22Rv1 (cell line): ENCODE data around the gene ASAP2.

Experiments used
- H3K27ac ChIP-seq: fragments of 450-650 bp; 2 replicates; pipeline ENCODE4 v1.5.1; 2017
- CTCF ChIP-seq: fragments of 450-650 bp; IDR thresholded peaks from 2 replicates; pipeline ENCODE4 v1.5.1; 2017; ENCODE audit warnings: mild to moderate bottlenecking
- ZFX ChIP-seq: fragments of 450-650 bp; IDR thresholded peaks from 2 replicates; pipeline ENCODE4 v1.6.1; 2017; ENCODE audit warnings: antibody characterized with exemption, borderline replicate concordance

ASAP2 gene

GRCh38 chr2:9225806-9226205, 19.2 kb downstream of the ASAP2 start:
- H3K27ac ChIP-seq: no peak overlapping the region
- no peak for TF ChIP-seq ZFX
- TF ChIP-seq CTCF: no peak

GRCh38 chr2:9226458-9227380, 20.1 kb downstream of the ASAP2 start:
- no peak overlapping the region for H3K27ac ChIP-seq
- TF ChIP-seq CTCF (no peak), ZFX (no peak)

- TF ChIP-seq CTCF (no peak), ZFX (no peak)
- no peak overlapping the region for H3K27ac ChIP-seq
Measured at GRCh38 chr2:9228088-9228751, 21.6 kb downstream of the ASAP2 start.

- no peak for TF ChIP-seq CTCF
- no peak for TF ChIP-seq ZFX
- no peak overlapping the region for H3K27ac ChIP-seq
Measured at GRCh38 chr2:9228781-9229469, 22.3 kb downstream of the ASAP2 start.

GRCh38 chr2:9229470-9229820, 22.8 kb downstream of the ASAP2 start:
- TF ChIP-seq ZFX: no peak
- no peak for TF ChIP-seq CTCF
- H3K27ac ChIP-seq: no peak overlapping the region

GRCh38 chr2:9230051-9230802, 23.6 kb downstream of the ASAP2 start:
- H3K27ac ChIP-seq: no peak overlapping the region
- TF ChIP-seq CTCF (no peak), ZFX (no peak)
